NCI-H2107 treated with DMSO at 0.1 percent for 48 hours (cell line): Measurements from ENCODE around the gene MYL10.
"Not testable (repeated sequence)": the region's sequence is repeated elsewhere in the genome, so short reads cannot be mapped to it uniquely, and the experiment has no call there.

Experiments used
- DNase-seq: peaks from one replicate; lab custom pipeline; 2025; ENCODE audit not compliant: unreplicated experiment; lab: John Stamatoyannopoulos, UW

Gene MYL10

GRCh38 chr7:101657171-101657570, 28.1 kb upstream of the MYL10 start:
- no peak for DNase-seq

GRCh38 chr7:101651112-101651511, 22.0 kb upstream of the MYL10 start:
- no peak for DNase-seq

- no peak for DNase-seq
Measured at GRCh38 chr7:101650579-101651081, 21.5 kb upstream of the MYL10 start.

GRCh38 chr7:101647876-101648275, 18.8 kb upstream of the MYL10 start:
- DNase-seq = not testable (repeated sequence)

GRCh38 chr7:101645951-101646350, 16.9 kb upstream of the MYL10 start:
- no peak for DNase-seq

GRCh38 chr7:101644879-101645278, 15.8 kb upstream of the MYL10 start:
- no peak for DNase-seq

- DNase-seq = not testable (repeated sequence)
Measured at GRCh38 chr7:101639127-101639526, 10.0 kb upstream of the MYL10 start.

GRCh38 chr7:101636822-101637623, 7.9 kb upstream of the MYL10 start:
- DNase-seq = no peak

- no peak for DNase-seq
Measured at GRCh38 chr7:101635484-101635883, 6.4 kb upstream of the MYL10 start.

- DNase-seq = no peak
Measured at GRCh38 chr7:101634196-101634717, 5.2 kb upstream of the MYL10 start.

- DNase-seq = no peak
Measured at GRCh38 chr7:101633511-101633910, 4.4 kb upstream of the MYL10 start.

- DNase-seq = no peak
Measured at GRCh38 chr7:101632641-101633040, 3.5 kb upstream of the MYL10 start.

- no peak for DNase-seq
Measured at GRCh38 chr7:101631224-101631714, 2.2 kb upstream of the MYL10 start.

- DNase-seq = no peak
Measured at GRCh38 chr7:101630591-101630990, 1.5 kb upstream of the MYL10 start.

GRCh38 chr7:101628522-101628921, 574 bp downstream of the MYL10 start:
- DNase-seq = no peak

GRCh38 chr7:101626758-101627157, 2.3 kb downstream of the MYL10 start:
- no peak for DNase-seq

- DNase-seq = no peak
Measured at GRCh38 chr7:101626069-101626671, 2.9 kb downstream of the MYL10 start.

GRCh38 chr7:101625031-101625791, 3.9 kb downstream of the MYL10 start:
- DNase-seq = no peak

GRCh38 chr7:101624246-101625001, 4.7 kb downstream of the MYL10 start:
- DNase-seq = no peak

GRCh38 chr7:101622609-101623173, 6.4 kb downstream of the MYL10 start:
- DNase-seq = no peak
